HG02870 (cell line): Measurements from ENCODE around the gene CCDC15.

ENCODE experiments used
- ATAC-seq: cut with Tn5 transposase; IDR thresholded peaks from one replicate; pipeline ENCODE4 v1.9.1; 2021; ENCODE audit warnings: mild to moderate bottlenecking, moderate library complexity; ENCODE audit not compliant: unreplicated experiment

CCDC15 gene, protein sequence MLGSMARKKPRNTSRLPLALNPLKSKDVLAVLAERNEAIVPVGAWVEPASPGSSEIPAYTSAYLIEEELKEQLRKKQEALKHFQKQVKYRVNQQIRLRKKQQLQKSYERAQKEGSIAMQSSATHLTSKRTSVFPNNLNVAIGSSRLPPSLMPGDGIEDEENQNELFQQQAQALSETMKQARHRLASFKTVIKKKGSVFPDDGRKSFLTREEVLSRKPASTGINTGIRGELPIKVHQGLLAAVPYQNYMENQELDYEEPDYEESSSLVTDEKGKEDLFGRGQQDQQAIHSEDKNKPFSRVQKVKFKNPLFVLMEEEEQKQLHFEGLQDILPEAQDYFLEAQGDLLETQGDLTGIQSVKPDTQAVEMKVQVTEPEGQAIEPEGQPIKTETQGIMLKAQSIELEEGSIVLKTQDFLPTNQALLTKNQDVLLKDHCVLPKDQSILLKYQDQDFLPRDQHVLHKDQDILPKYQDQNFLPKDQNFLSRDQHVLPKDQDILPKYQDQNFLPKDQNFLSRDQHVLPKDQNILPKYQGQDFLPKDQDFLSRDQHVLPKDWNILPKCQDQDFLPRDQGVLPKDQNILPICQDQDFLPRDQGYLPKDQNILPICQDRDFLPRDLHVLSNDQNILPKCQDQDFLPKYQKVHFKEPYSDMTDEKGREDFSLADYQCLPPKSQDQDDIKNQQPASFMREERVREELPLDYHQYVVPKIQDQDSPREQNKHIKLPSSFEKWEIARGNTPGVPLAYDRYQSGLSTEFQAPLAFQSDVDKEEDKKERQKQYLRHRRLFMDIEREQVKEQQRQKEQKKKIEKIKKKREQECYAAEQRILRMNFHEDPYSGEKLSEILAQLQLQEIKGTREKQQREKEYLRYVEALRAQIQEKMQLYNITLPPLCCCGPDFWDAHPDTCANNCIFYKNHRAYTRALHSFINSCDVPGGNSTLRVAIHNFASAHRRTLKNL

DNA sequence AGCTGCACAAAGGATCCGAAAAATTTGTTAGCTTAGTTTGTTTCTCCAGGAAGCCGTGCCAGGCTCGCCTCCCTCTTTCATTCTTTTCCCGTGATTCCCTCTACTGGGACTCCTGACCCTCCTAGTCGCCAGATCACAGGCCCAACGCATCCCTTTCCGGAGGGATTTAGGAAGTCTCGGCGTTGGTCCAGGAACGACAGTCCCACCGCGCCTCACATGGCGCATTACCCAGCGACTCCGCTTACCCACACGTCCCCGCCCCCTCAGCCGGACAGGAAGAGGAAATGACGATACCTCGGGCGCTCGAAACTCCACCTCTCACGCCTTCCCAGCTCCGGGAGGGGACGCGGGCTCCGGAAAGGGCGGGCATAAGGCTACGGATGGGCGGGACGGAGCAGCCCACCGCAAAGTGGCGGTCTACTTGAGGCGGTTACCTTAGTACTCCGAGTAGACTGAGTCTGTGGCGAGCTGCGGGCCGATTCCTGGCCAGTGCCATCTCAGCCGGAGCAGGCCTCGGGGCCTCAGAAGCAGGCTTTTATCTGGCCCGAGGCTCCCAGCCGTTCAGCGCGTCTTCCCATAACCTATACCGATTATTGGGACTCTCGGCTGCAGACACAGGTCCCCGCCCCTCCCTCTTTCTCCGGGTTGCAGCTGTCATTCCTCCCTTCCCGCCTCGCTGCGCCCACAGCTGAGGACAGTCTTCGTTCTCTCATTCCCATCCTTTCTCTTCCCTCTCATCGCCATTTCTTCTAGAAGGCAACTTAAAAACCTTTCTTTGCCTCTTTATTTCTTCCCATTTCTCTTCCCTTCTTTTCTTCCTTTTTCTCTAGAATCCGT, at the start of gene CCDC15:
Gene CCDC15 (plus strand): TSS at position 450 of the 837 bp plus-strand sequence. CDS start 531 bp downstream, outside the sequence.
- peak; percentile 99 for ATAC-seq

DNA sequence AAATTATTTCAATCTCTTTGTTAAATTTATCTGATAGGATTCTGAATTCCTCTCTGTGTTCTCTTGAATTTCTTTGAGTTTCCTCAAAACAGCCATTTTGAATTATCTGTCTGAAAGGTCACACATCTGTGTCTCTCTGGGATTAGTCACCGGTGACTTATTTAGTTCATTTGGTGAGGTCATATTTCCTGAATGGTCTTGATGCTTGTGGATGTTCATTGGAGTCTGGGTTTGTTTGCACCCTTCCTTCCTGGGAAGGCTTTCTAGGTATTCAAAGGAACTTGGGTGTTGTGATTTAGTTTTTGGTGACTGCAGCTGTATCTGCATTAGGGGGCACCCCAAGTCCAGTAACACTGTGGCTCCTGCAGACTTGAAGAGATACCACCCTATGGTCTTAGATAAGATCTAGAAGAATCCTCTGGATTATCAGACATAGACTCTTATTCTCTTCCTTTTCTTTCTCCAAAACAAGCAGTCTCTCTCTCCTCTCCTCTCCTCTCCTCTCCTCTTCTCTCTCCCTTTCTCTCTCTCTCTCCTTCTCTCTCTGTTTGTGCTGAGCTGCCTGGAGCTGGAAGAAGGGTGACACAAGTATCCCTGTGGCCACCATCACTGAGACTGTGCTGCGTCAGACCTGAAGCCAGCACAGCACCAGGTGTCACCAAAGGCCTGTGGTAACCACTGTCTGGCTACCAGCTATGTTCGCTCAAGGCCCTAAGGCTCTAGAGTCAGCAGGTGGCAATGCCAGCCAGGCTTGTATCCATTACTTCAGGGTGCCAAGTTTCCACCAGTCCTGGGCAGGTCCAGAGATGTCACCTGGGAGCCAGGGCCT, 38.2 kb upstream of the CCDC15 start:
- no peak for ATAC-seq

DNA sequence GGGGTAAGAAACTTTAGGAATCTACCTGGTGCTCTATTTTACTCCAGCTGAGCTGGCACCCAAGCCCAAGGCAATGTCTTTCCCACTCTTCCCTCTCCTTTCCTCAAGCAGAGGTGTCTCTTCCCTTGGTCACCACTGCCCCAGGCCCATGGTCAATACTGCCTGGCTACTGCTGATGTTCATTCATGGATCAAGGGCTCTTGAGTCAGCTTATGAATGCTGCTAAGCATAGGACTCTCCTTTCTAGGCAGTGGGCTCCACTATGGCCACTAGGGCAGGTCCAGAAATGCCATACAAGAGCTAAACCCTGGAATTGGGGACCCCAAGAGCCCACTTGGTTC, 37.7 kb upstream of the CCDC15 start:
- no peak for ATAC-seq

DNA sequence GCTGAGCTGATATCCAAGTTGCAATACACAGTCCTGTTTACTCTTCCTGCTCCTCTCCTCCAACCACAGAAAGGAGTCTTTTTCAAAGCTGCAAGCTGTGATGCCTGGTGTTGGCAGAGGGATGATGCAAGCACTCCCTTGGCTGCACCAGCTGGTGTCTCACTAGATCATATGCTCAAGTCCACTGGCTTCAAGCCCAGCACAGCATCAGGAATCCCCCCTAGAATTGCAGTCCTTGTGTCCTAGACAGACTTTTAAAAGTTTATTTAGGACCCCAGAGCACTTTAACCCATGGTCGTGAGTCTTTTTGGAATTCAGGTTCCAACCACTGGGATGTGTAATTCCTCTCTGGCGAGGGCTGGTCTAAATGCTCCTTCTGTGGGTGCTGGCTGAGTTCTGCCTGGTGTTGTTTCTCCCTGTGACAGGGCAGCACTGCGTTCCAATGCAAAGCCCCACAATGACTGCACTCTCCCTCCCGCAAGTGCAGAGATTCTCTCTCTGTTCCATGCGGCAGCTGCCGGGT, 36.8 kb upstream of the CCDC15 start:
- no peak for ATAC-seq

DNA sequence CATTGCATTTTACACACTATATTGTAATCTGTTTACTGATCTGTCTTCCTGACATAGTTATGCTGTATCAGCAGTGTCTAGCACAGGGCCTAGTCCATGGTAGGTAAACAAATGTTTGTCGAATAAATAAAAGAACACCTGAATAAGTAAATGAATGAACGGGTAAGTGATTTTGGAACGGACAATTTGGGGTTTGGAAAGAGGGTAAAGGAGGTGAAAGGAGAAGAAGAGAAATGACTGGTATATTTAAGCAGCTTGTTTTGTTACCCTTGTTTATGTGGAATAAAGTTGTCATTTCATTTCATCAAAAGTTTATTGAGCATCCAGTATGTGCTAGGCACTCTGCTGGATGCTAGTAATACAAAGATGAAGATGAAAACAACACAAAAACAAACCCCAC, 35.1 kb upstream of the CCDC15 start, which contains the start of gene HEPN1:
Gene HEPN1 (plus strand): TSS at position 301 of the 400 bp plus-strand sequence.
- no peak for ATAC-seq

DNA sequence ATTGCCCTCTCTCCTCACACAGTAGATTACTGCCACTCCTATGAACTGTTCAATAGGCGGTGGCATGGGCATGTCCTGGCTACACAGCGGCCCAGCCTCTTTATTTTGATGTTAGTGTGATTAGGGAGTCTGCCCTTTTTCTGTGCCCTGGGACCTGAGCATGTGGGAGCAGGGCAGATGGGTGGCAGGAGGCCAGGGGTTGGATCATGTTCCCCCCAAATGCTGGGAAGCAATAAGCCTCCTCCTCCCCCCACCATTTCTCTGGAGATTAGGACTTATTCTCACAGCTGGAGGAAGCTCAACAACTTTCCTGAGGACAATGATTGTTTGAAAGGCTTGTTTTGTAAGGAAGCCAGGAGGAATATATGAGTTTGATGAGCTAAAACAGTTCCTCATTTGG, 34.1 kb upstream of the CCDC15 start:
- ATAC-seq: no peak

DNA sequence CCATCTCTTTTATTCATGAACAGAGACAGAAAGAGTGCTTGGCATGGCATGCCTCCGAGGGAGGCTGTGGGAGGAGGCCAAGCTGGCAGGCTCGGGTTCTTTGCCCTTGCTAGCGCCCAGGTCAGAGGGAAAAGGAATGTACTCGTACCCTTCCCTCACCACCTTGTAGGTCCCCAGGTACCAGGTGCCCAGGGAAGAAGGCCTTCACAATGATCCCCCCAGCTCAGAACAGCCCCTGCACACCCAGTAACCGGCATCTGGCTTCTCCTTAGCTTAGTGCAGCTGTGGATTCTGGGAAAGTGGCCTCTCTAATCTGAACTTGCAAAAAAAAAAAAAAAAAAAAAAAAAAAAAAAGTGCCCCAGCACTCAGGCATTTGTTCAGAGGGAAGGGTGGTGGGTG, 33.6 kb upstream of the CCDC15 start:
- ATAC-seq: no peak

DNA sequence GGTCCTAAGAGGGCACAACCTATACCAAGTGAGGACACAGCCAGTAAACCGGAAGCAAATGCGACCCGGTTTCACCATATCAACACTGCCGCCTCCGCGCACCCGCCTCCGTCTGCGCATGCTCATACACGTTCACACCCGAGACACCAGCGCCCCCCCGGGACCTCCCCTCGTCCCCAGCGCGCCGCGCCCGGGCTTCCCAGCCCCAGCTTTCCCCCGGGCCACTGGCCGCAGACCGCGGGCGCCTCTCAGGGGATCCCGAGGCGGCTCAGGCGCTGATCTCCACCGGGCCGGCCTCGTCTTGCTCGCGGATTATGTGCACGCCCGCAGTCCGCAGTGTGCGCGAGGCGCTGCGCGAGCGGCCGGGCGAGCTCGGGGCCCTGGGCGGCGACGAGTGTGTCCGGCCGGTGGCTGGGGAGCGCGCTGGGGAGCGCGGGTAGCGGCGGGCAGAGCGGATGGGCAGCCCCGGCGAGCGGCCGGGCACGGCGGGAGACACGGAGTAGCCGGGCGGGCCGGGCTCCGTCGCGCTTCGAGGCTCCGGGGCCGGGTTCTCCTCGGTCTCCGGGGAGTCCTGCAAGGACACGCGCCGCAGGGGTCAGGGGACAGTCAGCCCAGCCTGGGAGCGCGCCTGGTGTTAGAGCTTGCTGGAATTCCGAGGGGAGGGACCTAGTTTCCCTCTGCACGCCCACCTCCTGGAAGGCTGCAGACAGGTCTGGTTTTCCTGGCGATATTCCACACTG, 33.0 kb upstream of the CCDC15 start:
- peak; percentile 55 for ATAC-seq

DNA sequence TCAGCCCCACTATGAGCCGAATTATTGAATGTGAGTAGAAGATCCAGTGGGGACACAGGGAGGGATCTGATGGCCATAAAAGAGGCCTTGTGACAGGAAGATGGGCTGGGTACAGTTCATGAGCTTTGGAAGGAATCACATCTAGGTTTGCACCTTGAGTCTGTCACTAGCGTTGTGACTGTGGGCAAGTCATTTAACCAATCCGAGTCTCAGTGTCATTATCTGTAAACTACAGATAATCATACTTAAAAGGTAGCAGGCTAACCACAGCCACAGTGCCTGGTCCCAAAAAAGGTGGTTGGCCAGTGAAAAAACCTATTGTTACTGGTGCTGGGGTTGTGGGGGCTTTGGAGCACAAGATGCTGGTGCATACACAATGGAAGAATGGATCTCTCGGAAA, 31.2 kb upstream of the CCDC15 start:
- no peak for ATAC-seq

DNA sequence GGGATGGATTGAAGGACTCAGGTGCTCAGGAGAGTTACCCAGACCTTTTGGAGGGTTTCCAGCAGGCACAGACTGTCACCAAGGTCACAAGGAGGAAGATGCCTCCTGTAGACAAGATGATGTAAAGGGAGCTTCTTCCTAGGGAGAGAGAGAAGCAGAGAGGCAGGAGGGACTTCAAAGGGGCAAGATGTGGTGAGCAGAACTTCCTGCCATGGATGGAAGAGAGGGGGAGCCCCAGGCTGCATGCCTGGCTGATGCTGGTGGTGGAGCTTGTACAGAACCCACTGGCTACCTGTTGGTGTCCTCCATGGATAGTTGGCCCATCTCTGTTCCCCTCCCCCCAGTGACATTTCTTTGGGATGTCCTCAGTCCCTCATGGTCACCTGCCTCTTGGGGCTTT, 30.7 kb upstream of the CCDC15 start:
- ATAC-seq: no peak

DNA sequence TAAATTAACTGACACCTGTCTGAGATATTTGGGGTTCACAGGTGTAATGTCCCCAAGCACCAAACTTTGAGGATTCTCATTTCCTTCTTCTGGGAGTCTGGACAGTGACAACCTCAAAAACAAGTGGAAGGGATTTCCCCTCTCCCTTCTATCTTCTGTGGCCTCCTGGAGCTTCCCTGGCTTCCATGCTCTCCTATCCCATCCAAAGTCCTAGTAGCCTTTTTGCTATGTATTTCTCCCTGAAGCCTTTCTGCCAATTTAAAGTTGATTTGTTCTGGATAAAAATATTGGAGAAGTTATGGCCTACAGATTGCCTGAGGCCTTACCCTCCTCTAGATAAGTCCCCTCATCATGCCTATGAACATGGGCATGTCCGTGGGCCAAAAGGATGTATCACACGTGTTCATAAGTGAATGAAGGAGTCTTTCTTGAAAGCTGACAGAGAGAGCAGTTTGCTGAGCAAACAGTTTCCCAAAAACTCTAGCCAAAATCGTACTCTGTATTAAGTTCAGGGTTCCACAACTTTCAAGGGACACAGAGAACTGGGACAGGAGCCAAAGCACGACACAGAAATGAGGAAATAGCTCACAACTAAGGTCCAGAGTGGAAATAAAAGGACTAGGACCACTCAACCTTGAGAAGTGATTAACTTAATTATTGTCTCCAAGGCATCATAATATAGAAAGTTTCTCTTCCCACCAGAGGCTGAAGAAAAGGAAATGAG, 24.9 kb upstream of the CCDC15 start:
- no peak for ATAC-seq

DNA sequence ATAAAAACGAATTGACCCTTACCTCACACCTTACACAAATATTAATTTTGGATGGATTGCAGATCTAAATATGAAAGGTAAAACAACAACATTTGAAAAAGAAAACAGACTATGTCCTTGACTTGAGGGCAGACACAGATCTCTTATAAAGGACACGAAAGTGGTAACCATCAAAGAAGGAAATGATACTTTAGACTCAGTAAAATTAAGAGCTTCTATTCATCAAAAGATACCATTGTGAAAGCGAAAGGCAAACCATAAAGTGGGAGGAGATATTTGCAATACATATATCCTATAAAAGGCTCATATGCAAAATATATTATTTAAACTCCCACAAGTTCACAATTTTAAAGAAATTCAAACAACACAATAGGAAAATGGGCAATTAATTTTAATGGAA, 23.2 kb upstream of the CCDC15 start:
- peak; percentile 79 for ATAC-seq

DNA sequence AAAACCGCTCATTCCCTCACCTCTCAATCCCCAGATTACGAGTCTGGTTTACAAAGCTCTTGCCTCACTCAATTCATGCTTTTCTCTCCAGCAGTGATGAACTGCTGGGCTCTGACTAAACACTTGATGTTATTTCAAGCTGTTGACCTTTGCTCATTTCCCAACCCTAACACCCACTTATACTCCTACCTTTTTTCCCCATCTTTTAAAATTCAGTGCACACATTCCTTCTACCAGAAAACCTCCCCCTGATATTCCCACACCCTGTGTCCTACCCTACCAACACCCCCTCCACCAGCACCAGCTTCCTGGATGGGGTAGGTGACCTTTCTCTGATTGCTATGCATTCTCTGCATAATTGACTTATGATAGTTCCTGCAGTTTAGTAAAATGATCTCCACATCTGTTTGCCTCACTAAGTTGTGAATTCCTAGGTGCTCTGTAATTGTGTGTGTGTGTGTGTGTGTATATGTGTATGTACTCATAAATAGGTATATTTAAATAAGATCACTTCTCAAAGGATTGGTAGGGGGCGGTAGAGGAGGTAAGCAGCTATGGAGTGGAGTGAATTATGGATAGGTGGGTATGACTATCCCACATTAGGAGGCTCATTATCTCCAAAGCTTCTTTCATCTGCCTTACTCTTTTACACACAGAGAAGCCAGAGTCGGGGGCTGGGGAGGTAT, 19.0 kb upstream of the CCDC15 start:
- ATAC-seq: no peak

DNA sequence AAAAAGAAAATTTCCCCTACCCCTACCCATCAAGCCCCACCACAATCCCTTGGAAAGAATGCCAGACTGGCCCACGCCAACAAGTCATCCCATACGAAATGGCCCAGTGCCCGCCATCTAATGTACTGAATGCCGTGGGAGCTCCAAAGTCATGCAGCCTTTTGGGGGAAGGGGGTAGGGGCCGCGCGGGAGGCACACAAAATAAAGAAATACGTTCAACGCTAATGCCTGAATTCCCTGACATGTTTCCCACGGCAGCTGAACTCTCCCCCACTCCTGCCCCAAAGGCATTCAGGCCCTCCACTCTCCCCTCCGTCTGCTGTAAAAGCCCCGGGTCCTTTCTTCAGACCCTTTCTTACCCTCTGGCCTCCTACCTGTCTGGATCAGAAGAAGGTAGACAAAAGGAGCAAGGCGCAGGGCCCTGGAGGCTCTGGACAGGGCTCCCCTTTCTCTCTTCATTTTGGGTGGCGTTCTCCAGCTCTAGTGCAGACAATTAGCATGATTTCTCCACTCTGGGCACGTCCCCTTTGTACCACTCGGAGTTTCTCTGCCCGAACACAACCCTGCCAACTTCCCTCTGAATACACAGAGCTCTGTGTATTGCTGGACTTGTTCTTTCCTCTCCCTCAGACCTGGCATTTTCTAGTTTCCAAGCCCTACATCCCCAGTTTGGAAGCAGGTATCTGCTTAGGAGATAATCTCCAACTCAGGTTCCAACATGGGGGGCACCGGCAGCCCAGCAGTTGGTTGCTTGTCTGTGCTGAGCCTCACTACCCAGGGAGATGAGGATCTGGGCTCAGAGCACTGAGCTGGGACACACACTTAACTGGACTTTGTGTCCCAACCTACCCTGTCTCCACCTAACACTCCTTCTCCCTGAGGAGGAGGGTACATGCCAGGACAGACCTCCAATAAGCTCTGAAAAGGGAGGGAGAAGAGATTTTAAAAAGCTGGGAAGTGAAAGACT, 18.2 kb upstream of the CCDC15 start, which contains the start of gene HEPACAM:
Gene HEPACAM (minus strand): TSS at position 500 of the 967 bp plus-strand sequence. CDS start 41 bp downstream, at position 459.
- no peak for ATAC-seq

DNA sequence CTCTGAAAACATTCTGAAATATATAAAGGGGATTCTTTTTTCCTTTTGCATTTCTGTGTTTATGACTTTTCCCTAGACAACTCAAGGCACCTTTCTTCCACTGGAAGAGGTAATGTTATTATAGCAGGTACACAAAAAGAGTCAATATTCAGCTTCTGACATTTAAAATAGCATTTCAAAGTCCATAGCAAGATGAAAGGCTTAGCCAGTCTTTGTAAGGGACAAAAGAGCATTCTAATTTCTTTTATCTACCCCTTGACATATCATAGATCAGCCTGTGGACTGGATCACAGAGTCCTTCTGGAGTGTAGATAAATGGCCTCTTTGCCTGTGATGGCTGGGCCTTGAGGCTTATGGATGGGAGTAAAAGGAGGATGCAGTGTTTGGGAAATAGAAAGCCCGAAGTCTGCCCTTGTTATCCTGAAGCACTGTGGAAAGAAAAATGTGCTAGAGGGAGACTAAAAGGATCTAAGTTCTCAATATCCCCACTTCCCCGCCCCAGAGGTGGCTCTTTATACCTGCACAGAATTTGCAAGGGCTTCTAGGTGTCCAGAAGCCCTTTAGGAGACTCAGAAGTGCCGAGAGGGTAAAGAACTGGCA, 16.6 kb upstream of the CCDC15 start:
- ATAC-seq: no peak

DNA sequence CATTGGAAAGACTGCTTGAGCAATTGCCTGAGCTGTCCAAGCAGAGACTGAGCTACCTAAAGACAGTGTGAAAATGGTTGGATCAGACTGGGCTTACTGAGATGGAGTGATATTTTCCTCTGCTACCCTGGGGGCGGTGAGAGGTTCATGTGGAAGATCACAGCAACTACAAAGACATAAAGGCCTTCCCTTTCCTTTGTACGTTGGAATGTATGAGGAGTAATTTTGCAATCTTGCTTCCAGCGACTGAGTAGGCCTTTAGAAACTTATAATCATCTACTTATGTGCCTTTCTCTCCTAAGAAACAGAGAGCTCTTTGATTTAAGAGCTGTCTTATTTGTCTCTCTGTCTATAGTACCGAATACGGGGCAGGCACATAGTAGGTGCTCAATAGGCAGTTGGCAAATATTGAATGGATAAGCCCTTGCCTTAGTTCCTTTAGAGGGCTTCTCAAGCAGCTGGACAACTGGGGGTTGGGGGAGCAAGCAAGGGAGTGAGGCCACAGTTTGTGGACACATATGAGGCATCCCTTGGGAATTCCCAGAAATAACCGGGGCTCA, 15.7 kb upstream of the CCDC15 start:
- ATAC-seq: no peak
